ENCODE results near the gene CCL2. TPM values are rescaled to one million over a fixed set of nuclear protein-coding genes. Genes with fewer than 3 reads are reported as not detected.

CCL2 gene
- total RNA-seq, 1 experiment from 2014 or later, result 1.4 TPM

GRCh38 chr17:34206569-34206968, 48.5 kb upstream of the CCL2 start:
- H3K27me3 ChIP-seq (ENCODE audit: insufficient read depth, low read length), result no peaks in the 10 kb centered on the region
- TF ChIP-seq, protein P1, sequence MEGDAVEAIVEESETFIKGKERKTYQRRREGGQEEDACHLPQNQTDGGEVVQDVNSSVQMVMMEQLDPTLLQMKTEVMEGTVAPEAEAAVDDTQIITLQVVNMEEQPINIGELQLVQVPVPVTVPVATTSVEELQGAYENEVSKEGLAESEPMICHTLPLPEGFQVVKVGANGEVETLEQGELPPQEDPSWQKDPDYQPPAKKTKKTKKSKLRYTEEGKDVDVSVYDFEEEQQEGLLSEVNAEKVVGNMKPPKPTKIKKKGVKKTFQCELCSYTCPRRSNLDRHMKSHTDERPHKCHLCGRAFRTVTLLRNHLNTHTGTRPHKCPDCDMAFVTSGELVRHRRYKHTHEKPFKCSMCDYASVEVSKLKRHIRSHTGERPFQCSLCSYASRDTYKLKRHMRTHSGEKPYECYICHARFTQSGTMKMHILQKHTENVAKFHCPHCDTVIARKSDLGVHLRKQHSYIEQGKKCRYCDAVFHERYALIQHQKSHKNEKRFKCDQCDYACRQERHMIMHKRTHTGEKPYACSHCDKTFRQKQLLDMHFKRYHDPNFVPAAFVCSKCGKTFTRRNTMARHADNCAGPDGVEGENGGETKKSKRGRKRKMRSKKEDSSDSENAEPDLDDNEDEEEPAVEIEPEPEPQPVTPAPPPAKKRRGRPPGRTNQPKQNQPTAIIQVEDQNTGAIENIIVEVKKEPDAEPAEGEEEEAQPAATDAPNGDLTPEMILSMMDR (conservative IDR thresholded peaks at IDR 0.05), result no peak
- H3K4me3 Mint-ChIP-seq, result no peak overlapping the region

More at GRCh38 chr17:34206569-34206968, 48.5 kb upstream of the CCL2 start:
- Mint-ChIP-seq H3K27ac (no peak overlapping the region), H3K4me1 (peaks cover 0 to 4% of the 10 kb centered on the region in 2 experiments; a peak in 2 of 4 replicates), H3K27me3 (ENCODE audit: low read depth) (peaks cover 9% of the 10 kb centered on the region), H3K36me3 (ENCODE audit: insufficient read depth in 1 of 3, low read depth in 3 of 3) (0 out of 7 replicates have a peak, but pooled peaks cover 0 to 4% (median 0%) of the 10 kb centered on the region in 3 experiments), H3K9me3 (peaks cover 5 to 20% of the 10 kb centered on the region in 2 experiments)
- WGBS (ENCODE audit: extremely low coverage, insufficient read length, low lambda C conversion rate), result no CpG with 5 or more reads among the region's 3 CpGs
- no peak overlapping the region for H4K5ac ChIP-seq (ENCODE audit: insufficient read length, low read depth, low read length)
- no peaks in the 10 kb centered on the region for H3K79me1 ChIP-seq (ENCODE audit: insufficient read depth, low read depth, low read length, poor library complexity, severe bottlenecking)
- no peak overlapping the region for H2BK20ac ChIP-seq (ENCODE audit: low read depth, low read length, poor library complexity, severe bottlenecking)
- H3K56ac ChIP-seq (ENCODE audit: insufficient read length, low read depth, low read length), result no peak overlapping the region
- DNase-seq, result no peak
- H4K8ac ChIP-seq (replicated peaks; ENCODE audit: insufficient read length, low read depth, low read length), result no peak overlapping the region
- H3K27ac ChIP-seq (ENCODE audit: insufficient read length, low read depth, low read length), result no peak overlapping the region
- no peak overlapping the region for H3K18ac ChIP-seq (ENCODE audit: insufficient read length, low read depth, low read length)
- H3K79me2 ChIP-seq (ENCODE audit: insufficient read depth, low read length), result no peaks in the 10 kb centered on the region
- no peak overlapping the region for H2BK120ac ChIP-seq (ENCODE audit: low read depth, low read length, poor library complexity, severe bottlenecking)
- no peaks in the 10 kb centered on the region for H3K9me3 ChIP-seq (ENCODE audit: control insufficient read depth, low read depth, low read length)
- H2AFZ ChIP-seq (ENCODE audit: low read length), result no peak overlapping the region
- H3K4ac ChIP-seq (ENCODE audit: low read depth, low read length), result no peak overlapping the region
- no peak overlapping the region for H3K14ac ChIP-seq (ENCODE audit: insufficient read depth, low read length)
- no peak overlapping the region for H4K91ac ChIP-seq (ENCODE audit: insufficient read length, low read depth, low read length)
- H3K4me2 ChIP-seq (ENCODE audit: insufficient read depth, insufficient read length, low read length), result no peak overlapping the region
- H4K20me1 ChIP-seq (ENCODE audit: control insufficient read depth, insufficient read depth, insufficient read length), result no peaks in the 10 kb centered on the region
- no peaks in the 10 kb centered on the region for H3K23me2 ChIP-seq (ENCODE audit: insufficient read length, low read depth, low read length, poor library complexity, severe bottlenecking)
- no peak overlapping the region for H2BK5ac ChIP-seq (ENCODE audit: insufficient read length, low read length)
- no peaks in the 10 kb centered on the region for H3K4me1 ChIP-seq (ENCODE audit: insufficient read depth, low read length)
- no peak overlapping the region for H2BK12ac ChIP-seq (ENCODE audit: insufficient read length, low read depth, low read length)
- no peak overlapping the region for H2AK5ac ChIP-seq (ENCODE audit: insufficient read length, low read length)
- no peak overlapping the region for H3K23ac ChIP-seq (ENCODE audit: insufficient read length, low read depth, low read length)
- H3T11ph ChIP-seq (ENCODE audit: low read length), result no peak overlapping the region
- no peak overlapping the region for H2BK15ac ChIP-seq (ENCODE audit: low read depth, low read length)
- no peak overlapping the region for H3K9ac ChIP-seq (ENCODE audit: extremely low read depth, insufficient read length, low read length)
